ENCODE data around the gene SCN3A. TPM values are rescaled to one million over a fixed set of nuclear protein-coding genes. Genes with fewer than 3 reads are reported as not detected.

SCN3A gene
- total and polyA plus RNA-seq, 2 donors (not counting 3 experiments of a cell fraction or from before 2014, with no cell fraction given): not detected

DNA sequence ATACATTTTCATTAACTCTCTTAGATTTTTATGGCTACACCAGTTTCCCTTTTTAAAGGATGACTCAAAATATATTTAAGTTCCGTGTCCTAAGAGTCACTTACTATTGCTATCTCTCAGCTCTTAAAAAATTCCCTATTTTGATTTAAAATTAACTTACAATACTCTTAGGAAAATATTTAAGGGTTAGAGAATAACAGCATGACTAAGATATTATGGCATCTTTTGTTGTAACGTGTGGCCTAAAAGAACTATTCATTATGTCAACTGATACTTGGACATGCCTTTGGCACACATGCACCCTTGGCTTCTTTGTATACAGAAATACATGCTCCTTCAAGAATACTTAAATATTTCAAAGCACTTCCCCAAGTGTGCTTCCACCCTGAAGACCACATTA is 42.3 kb downstream of the SCN3A start:
- no peaks in the 10 kb centered on the region for H3K36me3 ChIP-seq (ENCODE audit: control insufficient read depth in 2 of 2, extremely low read depth in 1 of 2, insufficient read depth in 2 of 2, low read length in 2 of 2)
- H3K4me2 ChIP-seq (ENCODE audit: insufficient read depth, low read length): no peak overlapping the region
- no peak for TF ChIP-seq EZH2 (IDR thresholded peaks at IDR 0.05; ENCODE audit: borderline replicate concordance, low read depth, low read length, severe bottlenecking)
- TF ChIP-seq POLR2AphosphoS5 (IDR thresholded peaks at IDR 0.05; ENCODE audit: insufficient read depth, low read depth, low read length): no peak
- TF ChIP-seq POLR2A (IDR thresholded peaks at IDR 0.05; ENCODE audit: low read depth, low read length): no peak
- no peaks in the 10 kb centered on the region for H3K9me1 ChIP-seq (replicated peaks; ENCODE audit: control insufficient read depth, extremely low read depth, insufficient read depth, low read length)
- intact Hi-C loops (cut with micrococcal nuclease): no loop called here
- H3K9me3 ChIP-seq (replicated peaks; ENCODE audit: control insufficient read depth, insufficient read depth, low read length): no peaks in the 10 kb centered on the region
- POLR2A ChIA-PET: no interaction called here
- no peak overlapping the region for H3K4me3 ChIP-seq (replicated peaks in 1 of 3; ENCODE audit: insufficient read depth in 1 of 3, low read depth in 1 of 3, low read length in 3 of 3)
- no peak overlapping the region for H2AFZ ChIP-seq (ENCODE audit: low read depth, low read length)
- no peak overlapping the region for H3K9ac ChIP-seq (replicated peaks; ENCODE audit: extremely low read depth, insufficient read depth, low read length)
- H3K27me3 ChIP-seq (ENCODE audit: control insufficient read depth in 2 of 2, insufficient read depth in 2 of 2, low read length in 2 of 2): no peaks in the 10 kb centered on the region
- dilution Hi-C loops (cut with MboI; ENCODE audit: extremely low pct_ligation_motif_present, low sequenced_read_pairs): no loop called here
- H3K79me2 ChIP-seq (ENCODE audit: control insufficient read depth, insufficient read depth, low read length): no peaks in the 10 kb centered on the region
- no peaks in the 10 kb centered on the region for H4K20me1 ChIP-seq (replicated peaks; ENCODE audit: control insufficient read depth, extremely low read depth, insufficient read depth, low read length)
- FAIRE-seq (no peak), DNase-seq (ENCODE audit: low read depth, low spot score) (no peak)
- H3K27ac ChIP-seq (ENCODE audit: insufficient read depth, low read depth, low read length): no peak overlapping the region
- CTCF ChIA-PET: no interaction called here
- no peaks in the 10 kb centered on the region for H3K4me1 ChIP-seq (ENCODE audit: control insufficient read depth, extremely low read depth, insufficient read depth, low read length)
- BruUV-seq (replicated peaks): no TSS peak

DNA sequence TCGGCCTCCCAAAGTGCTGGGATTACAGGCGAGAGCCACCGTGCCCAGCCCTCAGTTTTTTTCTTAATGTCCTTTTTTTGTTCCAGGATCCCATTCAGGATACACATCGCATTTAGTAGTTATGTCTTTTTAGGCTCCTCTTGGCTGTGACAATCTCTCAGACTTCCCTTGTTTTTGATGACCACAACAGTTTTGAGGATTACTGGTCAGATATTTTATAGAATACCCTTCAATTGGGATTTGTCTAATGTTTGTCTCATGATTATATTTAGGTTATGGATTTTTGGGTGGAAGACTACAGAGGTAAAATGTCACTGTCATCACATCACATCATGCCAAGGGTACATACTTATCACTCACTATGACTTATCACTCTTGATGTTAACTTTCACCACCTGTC is 46.7 kb downstream of the SCN3A start:
- Histone ChIP-seq H3K36me3 (ENCODE audit: control insufficient read depth in 2 of 2, extremely low read depth in 1 of 2, insufficient read depth in 2 of 2, low read length in 2 of 2) (no peaks in the 10 kb centered on the region), H3K9me3 (replicated peaks; ENCODE audit: control insufficient read depth, insufficient read depth, low read length) (no peaks in the 10 kb centered on the region), H3K79me2 (ENCODE audit: control insufficient read depth, insufficient read depth, low read length) (no peaks in the 10 kb centered on the region), H3K27ac (ENCODE audit: insufficient read depth, low read depth, low read length) (no peak overlapping the region), H3K4me2 (ENCODE audit: insufficient read depth, low read length) (no peak overlapping the region), H3K9ac (replicated peaks; ENCODE audit: extremely low read depth, insufficient read depth, low read length) (no peak overlapping the region), H2AFZ (ENCODE audit: low read depth, low read length) (no peak overlapping the region), H3K9me1 (replicated peaks; ENCODE audit: control insufficient read depth, extremely low read depth, insufficient read depth, low read length) (no peaks in the 10 kb centered on the region), H4K20me1 (replicated peaks; ENCODE audit: control insufficient read depth, extremely low read depth, insufficient read depth, low read length) (no peaks in the 10 kb centered on the region), H3K4me3 (replicated peaks in 1 of 3; ENCODE audit: insufficient read depth in 1 of 3, low read depth in 1 of 3, low read length in 3 of 3) (no peak overlapping the region), H3K27me3 (ENCODE audit: control insufficient read depth in 2 of 2, insufficient read depth in 2 of 2, low read length in 2 of 2) (no peaks in the 10 kb centered on the region), H3K4me1 (ENCODE audit: control insufficient read depth, extremely low read depth, insufficient read depth, low read length) (no peaks in the 10 kb centered on the region)
- intact Hi-C loops (cut with micrococcal nuclease) (no loop called here), dilution Hi-C loops (cut with MboI; ENCODE audit: extremely low pct_ligation_motif_present, low sequenced_read_pairs) (no loop called here)
- FAIRE-seq: no peak
- no peak for DNase-seq (ENCODE audit: low read depth, low spot score)
- ChIA-PET POLR2A (no interaction called here), CTCF (no interaction called here)
- BruUV-seq (replicated peaks): no TSS peak
- TF ChIP-seq POLR2A (IDR thresholded peaks at IDR 0.05; ENCODE audit: low read depth, low read length): no peak
- no peak for TF ChIP-seq GATA2 (IDR thresholded peaks at IDR 0.05; ENCODE audit: insufficient read depth, insufficient read length, low read depth, low read length)
- TF ChIP-seq MYC (IDR thresholded peaks at IDR 0.05; ENCODE audit: low read depth, low read length): no peak
- TF ChIP-seq JUN (IDR thresholded peaks at IDR 0.05; ENCODE audit: borderline replicate concordance, insufficient read depth, insufficient read length, low read depth): no peak
- TF ChIP-seq FOS (IDR thresholded peaks at IDR 0.05; ENCODE audit: borderline replicate concordance, insufficient read depth, low read length): no peak
- TF ChIP-seq, protein P1, sequence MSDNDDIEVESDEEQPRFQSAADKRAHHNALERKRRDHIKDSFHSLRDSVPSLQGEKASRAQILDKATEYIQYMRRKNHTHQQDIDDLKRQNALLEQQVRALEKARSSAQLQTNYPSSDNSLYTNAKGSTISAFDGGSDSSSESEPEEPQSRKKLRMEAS (IDR thresholded peaks at IDR 0.05; ENCODE audit: insufficient read depth, insufficient read length): no peak
- TF ChIP-seq, protein P2, sequence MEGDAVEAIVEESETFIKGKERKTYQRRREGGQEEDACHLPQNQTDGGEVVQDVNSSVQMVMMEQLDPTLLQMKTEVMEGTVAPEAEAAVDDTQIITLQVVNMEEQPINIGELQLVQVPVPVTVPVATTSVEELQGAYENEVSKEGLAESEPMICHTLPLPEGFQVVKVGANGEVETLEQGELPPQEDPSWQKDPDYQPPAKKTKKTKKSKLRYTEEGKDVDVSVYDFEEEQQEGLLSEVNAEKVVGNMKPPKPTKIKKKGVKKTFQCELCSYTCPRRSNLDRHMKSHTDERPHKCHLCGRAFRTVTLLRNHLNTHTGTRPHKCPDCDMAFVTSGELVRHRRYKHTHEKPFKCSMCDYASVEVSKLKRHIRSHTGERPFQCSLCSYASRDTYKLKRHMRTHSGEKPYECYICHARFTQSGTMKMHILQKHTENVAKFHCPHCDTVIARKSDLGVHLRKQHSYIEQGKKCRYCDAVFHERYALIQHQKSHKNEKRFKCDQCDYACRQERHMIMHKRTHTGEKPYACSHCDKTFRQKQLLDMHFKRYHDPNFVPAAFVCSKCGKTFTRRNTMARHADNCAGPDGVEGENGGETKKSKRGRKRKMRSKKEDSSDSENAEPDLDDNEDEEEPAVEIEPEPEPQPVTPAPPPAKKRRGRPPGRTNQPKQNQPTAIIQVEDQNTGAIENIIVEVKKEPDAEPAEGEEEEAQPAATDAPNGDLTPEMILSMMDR (IDR thresholded peaks at IDR 0.05; ENCODE audit: extremely low read depth in 1 of 2, insufficient read depth in 1 of 2, low read depth in 1 of 2, low read length in 2 of 2): no peak
- no peak for TF ChIP-seq EZH2 (IDR thresholded peaks at IDR 0.05; ENCODE audit: borderline replicate concordance, low read depth, low read length, severe bottlenecking)
- no peak for TF ChIP-seq POLR2AphosphoS5 (IDR thresholded peaks at IDR 0.05; ENCODE audit: insufficient read depth, low read depth, low read length)
